Right lobe of liver (tissue), 6 donors: Measurements from ENCODE around the gene VPS25. TPM values are rescaled to one million over a fixed set of nuclear protein-coding genes. Genes with fewer than 3 reads are reported as not detected.

Source experiments
- ATAC-seq, 4 donors: fragments of 200-7000 bp; cut with Tn5 transposase; one replicate each; pipeline ENCODE4 v1.9.1; 2020; ENCODE audit warnings: mild to moderate bottlenecking in 4 of 4, moderate library complexity in 4 of 4
- DNase-seq, 3 donors: peaks; one replicate each; pipeline ENCODE4 v3.0.0-alpha.2; 2020
- H3K27ac ChIP-seq, 3 donors: fragments of 200-600 bp; one replicate each; pipeline ENCODE4 v1.8.0; 2022
- H3K27me3 ChIP-seq, 2 donors: fragments of 200-600 bp; one replicate each; pipeline ENCODE4 v1.8.0; 2022
- H3K36me3 ChIP-seq, 4 donors: fragments of 200-600 bp; sonication (generic) in 1 of 4; one replicate each; pipeline versions ENCODE4 v1.5.1 to v1.8.0; 2017 to 2022; ENCODE audit warnings: control low read depth in 1 of 4
- H3K4me1 ChIP-seq, 4 donors: fragments of 200-600 bp; sonication (generic) in 1 of 4; one replicate each; pipeline versions ENCODE4 v1.5.1 to v1.8.0; 2017 to 2022; ENCODE audit warnings: control low read depth in 1 of 4
- H3K4me3 ChIP-seq, 3 donors: fragments of 200-600 bp; one replicate each; pipeline ENCODE4 v1.8.0; 2022
- H3K9me3 ChIP-seq, 4 donors: fragments of 200-600 bp; sonication (generic) in 1 of 4; one replicate each; pipeline versions ENCODE4 v1.5.1 to v1.8.0; 2017 to 2022; ENCODE audit warnings: control low read depth in 1 of 4
- POLR2A ChIP-seq: fragments of 450-650 bp; IDR thresholded peaks from one replicate; pipeline ENCODE4 v1.6.1; 2017; ENCODE audit warnings: antibody characterized with exemption, mild to moderate bottlenecking
- WGBS: methylation state at CpG from one replicate; pipeline ENCODE4 v1.1.6; 2018; ENCODE audit warnings: low coverage, low lambda C conversion rate; ENCODE audit not compliant: insufficient coverage; ENCODE audit errors: missing lambda C conversion rate; 5-methylcytosine and 5-hydroxymethylcytosine counted together
- intact Hi-C, 2 donors: fragments of 100-400 bp; cut with DNase I; formaldehyde crosslinking; loops; one replicate each; pipeline versions ENCODE4 v1.11.2 to v1.14.1; 2022
- total RNA-seq, 6 experiments: library from RNA; depleted of rRNA in 2 of 6; stranded (reverse); fragments of >200 nt in 2 of 6; fragmentation: NEBNext Ultra II Directional in 3 of 6; extraction: Animal tissue kit (Norgen Biotek cat#: 25700) in 3 of 6; gene quantifications; one replicate each; pipeline versions ENCODE4 v1.1.0 to v1.2.4, GENCODE V29; 2016 to 2023
- TF ChIP-seq, protein P1 (sequence below), 4 donors: fragments of 200-600 bp in 3 of 4; fragments of 450-650 bp in 1 of 4; IDR thresholded peaks; one replicate each; pipeline versions ENCODE4 v1.5.1 to v1.8.0; 2016 to 2022; ENCODE audit warnings: antibody characterized with exemption in 4 of 4, mild to moderate bottlenecking in 2 of 4
- donor health status: DM: no; HTN: yes; CAD: no.
- donor health status: DM: no; HTN: no; CAD: no.
- donor health status: DM: no; HTN: no; CAD: no.
- donor health status: DM: no; HTN: yes; CAD: no.
- donor health status: DM: no; HTN: yes; CAD: no.

VPS25 gene
- total RNA-seq, 6 experiments from 2014 or later, result 28.3 to 47.0 (median 33.6) TPM

DNA sequence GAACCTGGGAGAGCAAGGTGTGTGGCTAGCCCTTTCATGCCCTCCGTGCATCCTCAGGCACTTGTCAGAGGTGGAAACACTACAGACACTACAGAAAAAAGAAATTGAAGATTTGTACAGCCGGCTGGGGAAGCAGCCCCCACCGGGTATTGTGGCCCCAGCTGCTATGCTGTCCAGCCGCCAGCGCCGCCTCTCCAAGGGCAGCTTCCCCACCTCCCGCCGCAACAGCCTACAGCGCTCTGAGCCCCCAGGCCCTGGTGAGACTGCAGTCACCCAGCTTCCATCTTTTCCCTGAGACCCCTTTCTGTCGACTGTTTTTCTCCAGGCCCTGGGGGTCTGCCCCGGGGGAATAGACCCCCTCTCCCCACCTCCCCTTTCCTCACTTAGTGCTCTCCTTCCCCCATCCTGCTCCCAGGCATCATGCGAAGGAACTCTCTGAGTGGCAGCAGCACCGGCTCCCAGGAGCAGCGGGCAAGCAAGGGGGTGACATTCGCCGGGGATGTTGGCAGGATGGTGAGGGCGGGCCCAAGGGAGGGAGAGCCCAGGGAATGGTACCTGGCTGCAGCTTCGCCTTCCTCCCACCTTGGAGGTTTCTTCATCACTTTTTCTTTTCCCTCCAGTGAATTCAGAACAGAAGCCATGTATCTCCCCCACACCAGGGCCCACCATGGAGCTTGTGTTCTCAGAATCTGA, 23.0 kb downstream of the VPS25 start:
- no peak for ATAC-seq
- H3K36me3 ChIP-seq, result no peaks in the 10 kb centered on the region
- no peak overlapping the region for H3K4me3 ChIP-seq
- no peaks in the 10 kb centered on the region for H3K27me3 ChIP-seq
- H3K9me3 ChIP-seq, result no peaks in the 10 kb centered on the region
- 100% methylated on average over 3 of the region's 18 CpGs for WGBS
- no peak overlapping the region for H3K27ac ChIP-seq
- intact Hi-C loops, result no loop called here
- H3K4me1 ChIP-seq, result peaks cover 0 to 19% (median 2%) of the 10 kb centered on the region in 4 donors
- DNase-seq, result no peak
- TF ChIP-seq POLR2A, result no peak
- TF ChIP-seq, protein P1, sequence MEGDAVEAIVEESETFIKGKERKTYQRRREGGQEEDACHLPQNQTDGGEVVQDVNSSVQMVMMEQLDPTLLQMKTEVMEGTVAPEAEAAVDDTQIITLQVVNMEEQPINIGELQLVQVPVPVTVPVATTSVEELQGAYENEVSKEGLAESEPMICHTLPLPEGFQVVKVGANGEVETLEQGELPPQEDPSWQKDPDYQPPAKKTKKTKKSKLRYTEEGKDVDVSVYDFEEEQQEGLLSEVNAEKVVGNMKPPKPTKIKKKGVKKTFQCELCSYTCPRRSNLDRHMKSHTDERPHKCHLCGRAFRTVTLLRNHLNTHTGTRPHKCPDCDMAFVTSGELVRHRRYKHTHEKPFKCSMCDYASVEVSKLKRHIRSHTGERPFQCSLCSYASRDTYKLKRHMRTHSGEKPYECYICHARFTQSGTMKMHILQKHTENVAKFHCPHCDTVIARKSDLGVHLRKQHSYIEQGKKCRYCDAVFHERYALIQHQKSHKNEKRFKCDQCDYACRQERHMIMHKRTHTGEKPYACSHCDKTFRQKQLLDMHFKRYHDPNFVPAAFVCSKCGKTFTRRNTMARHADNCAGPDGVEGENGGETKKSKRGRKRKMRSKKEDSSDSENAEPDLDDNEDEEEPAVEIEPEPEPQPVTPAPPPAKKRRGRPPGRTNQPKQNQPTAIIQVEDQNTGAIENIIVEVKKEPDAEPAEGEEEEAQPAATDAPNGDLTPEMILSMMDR (IDR thresholded peaks at IDR 0.05), result no peak

DNA sequence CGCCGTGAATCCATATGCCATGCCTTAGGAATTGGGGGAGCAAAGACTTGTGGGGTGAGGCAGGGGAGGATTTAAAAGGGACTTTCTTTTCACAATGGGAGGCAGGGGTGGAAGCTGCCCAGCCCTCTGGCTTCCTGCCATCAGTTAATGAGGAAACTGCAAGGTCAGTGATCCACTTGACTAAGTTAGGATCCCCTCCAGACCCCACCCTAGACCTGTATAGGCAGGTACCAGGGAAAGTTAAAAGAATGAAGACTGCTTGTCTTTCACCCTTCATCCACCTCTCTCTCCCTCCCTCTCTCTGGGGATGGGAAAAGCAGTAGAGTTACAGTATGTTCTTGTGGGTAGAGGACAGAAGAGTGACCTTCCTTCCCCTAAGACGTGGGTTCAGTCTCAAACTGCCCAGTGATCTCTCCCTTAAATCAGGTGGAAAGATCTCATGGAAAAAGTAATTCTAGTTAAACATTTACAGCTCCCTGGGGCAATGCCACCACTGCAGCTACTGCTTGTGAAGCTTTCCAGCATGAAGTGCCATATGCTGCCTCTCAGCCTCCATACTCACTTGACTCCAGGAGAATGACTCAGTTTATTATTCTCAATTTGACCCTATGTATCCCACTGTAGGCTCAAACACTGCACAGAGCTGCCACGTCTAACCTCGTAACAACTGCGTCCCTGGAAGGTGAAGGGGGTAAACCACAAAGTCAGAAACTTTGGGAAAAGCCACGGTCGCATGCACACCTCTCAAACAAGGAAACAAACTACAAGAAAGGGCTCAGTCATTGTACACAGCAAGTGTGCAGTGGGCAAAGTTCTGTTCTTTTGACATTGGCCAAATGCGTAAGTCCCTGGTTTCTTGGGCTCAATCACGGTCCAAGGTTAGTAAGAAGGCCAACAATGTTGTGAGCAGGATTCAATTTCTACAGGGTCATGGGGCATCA, 24.1 kb downstream of the VPS25 start:
- TF ChIP-seq, protein P1 (IDR thresholded peaks at IDR 0.05), result no peak
- TF ChIP-seq POLR2A, result peak; percentile 79
- H3K4me1 ChIP-seq, result peaks cover 0 to 11% (median 2%) of the 10 kb centered on the region in 4 donors
- intact Hi-C loops, result no loop called here
- ATAC-seq (peak; percentile 71 to 82 (median 76)), DNase-seq (peak in 1 of 3 donors; percentile 66)
- peak overlapping the region; percentile 74 to 88 (median 81) for H3K27ac ChIP-seq
- H3K36me3 ChIP-seq, result no peaks in the 10 kb centered on the region
- H3K27me3 ChIP-seq, result no peaks in the 10 kb centered on the region
- no peaks in the 10 kb centered on the region for H3K9me3 ChIP-seq
- peak overlapping the region; percentile 76 to 94 (median 81) for H3K4me3 ChIP-seq
- WGBS, result 52% methylated on average over 10 of the region's 10 CpGs

DNA sequence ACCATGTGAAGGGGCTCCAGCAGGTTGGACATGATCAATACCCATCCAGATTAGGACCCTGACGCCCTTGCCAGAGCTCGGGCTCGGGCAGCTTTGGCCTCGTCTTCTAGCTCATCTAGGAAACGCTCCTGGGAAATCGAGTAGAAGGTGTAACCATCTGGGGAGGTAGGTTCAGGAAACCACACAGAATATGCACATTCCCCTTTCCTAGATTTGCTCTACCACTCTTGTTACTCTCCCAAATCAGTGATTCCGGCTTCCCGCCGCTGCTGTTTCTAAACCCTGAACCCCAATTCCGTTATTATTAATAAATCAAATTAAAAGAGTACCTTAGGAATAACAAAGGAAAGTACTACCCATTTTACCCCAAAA, 24.7 kb downstream of the VPS25 start:
- Histone ChIP-seq H3K27ac (peak overlapping the region; percentile 74 to 88 (median 81)), H3K27me3 (no peaks in the 10 kb centered on the region), H3K9me3 (no peaks in the 10 kb centered on the region), H3K4me1 (peaks cover 0 to 11% (median 2%) of the 10 kb centered on the region in 4 donors), H3K4me3 (peak overlapping the region; percentile 76 to 94 (median 81)), H3K36me3 (no peaks in the 10 kb centered on the region)
- peak; percentile 3 to 34 (median 5) for ATAC-seq
- no peak for DNase-seq
- TF ChIP-seq POLR2A, result no peak
- TF ChIP-seq, protein P1 (IDR thresholded peaks at IDR 0.05), result no peak
- WGBS, result 6% methylated on average over 7 of the region's 10 CpGs
- intact Hi-C loops, result no loop called here

DNA sequence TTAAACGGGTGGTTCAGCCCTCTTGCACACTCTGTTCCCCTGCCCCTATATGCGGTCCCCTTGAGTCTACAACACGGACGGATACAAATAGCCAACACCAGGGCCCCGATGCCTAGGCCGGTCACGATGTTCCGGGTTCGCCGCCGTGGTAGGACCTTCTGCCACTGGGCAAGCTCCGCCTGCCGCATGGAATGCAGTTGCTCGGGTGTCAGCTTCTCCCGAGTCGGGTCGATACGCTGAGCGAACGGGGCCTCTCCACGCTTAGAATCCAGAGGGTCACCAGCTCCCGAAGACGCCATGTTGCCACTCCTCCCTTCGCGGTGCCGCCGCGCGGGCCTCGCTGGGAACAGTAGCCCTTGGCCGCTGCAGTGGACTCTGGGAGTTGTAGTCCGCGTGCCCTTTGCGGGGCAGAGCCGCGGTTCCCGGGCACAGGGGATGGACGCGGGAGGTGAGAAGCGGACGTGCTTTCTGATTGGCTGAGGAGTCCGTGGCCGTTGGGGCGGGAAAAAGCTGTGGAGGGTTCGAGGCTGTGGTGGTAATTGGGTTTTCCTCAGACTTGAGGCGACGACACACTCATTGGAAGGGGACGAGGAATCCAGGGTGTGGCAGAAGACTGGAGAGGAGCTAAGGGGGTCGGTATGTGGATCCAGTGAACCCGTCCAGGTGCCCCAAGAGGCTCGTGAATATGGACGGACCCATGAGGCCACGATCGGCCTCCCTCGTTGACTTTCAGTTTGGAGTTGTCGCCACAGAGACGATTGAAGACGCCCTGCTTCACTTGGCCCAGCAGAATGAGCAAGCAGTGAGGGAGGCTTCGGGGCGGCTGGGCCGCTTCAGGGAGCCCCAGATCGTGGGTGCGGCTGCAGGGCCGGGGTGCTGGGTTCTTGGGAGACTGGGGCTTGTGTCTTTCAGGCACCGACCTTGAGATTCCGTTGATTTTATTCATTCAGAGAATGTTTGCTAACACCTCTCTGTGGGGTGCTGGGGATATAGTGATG, 25.4 kb downstream of the VPS25 start, which contains the start of the genes CNTD1 and COA3:
Gene CNTD1 (plus strand): TSS at position 479 of the 998 bp plus-strand sequence. CDS start 207 bp downstream, at position 686.
Gene COA3 (minus strand): TSS at position 322 of the 998 bp plus-strand sequence. CDS start 23 bp downstream, at position 299.
- DNase-seq (peak; percentile 87 to 92 (median 90)), ATAC-seq (peak; percentile 92 to 94 (median 92))
- Histone ChIP-seq H3K4me3 (peak within 1 kb of the TSS; percentile 76 to 94 (median 81)), H3K4me1 (peaks cover 0 to 11% (median 2%) of the 10 kb centered on the region in 4 donors), H3K27me3 (no peaks in the 10 kb centered on the region), H3K9me3 (no peaks in the 10 kb centered on the region), H3K36me3 (no peaks in the 10 kb centered on the region), H3K27ac (peak within 1 kb of the TSS; percentile 74 to 88 (median 81))
- TF ChIP-seq, protein P1 (IDR thresholded peaks at IDR 0.05), result peak in 1 of 4 donors; percentile 10
- peak; percentile 39 for TF ChIP-seq POLR2A
- WGBS, result 6% methylated on average over 30 of the region's 66 CpGs
- intact Hi-C loops, result no loop called here
